HG02623 (cell line): ENCODE results near the gene ZC3H15.
A peak's percentile ranks its signal among the peaks of the same experiment; 100 is the strongest.
"Not testable (repeated sequence)": the region's sequence is repeated elsewhere in the genome, so short reads cannot be mapped to it uniquely, and the experiment has no call there.

ENCODE experiments used
- ATAC-seq: cut with Tn5 transposase; IDR thresholded peaks from one replicate; pipeline ENCODE4 v1.9.1; 2021; ENCODE audit warnings: moderate library complexity; ENCODE audit not compliant: unreplicated experiment

Gene ZC3H15

GRCh38 chr2:186485871-186486650, at the start of gene ZC3H15:
Gene ZC3H15 (plus strand): TSS chr2:186486260. CDS start chr2:186486383, 123 bp downstream.
- peak; percentile 81 for ATAC-seq

- no peak for ATAC-seq
Observed at GRCh38 chr2:186437719-186438118, 48.3 kb upstream of the ZC3H15 start.

- ATAC-seq, result not testable (repeated sequence)
Observed at GRCh38 chr2:186439673-186440095, 46.4 kb upstream of the ZC3H15 start.

- no peak for ATAC-seq
Observed at GRCh38 chr2:186440506-186440905, 45.6 kb upstream of the ZC3H15 start.

GRCh38 chr2:186442885-186443284, 43.2 kb upstream of the ZC3H15 start:
- ATAC-seq, result no peak

- ATAC-seq, result no peak
Observed at GRCh38 chr2:186443851-186444250, 42.2 kb upstream of the ZC3H15 start.

GRCh38 chr2:186445506-186445905, 40.6 kb upstream of the ZC3H15 start:
- ATAC-seq, result no peak

- no peak for ATAC-seq
Observed at GRCh38 chr2:186455613-186456012, 30.4 kb upstream of the ZC3H15 start.

- ATAC-seq, result no peak
Observed at GRCh38 chr2:186456941-186457340, 29.1 kb upstream of the ZC3H15 start.

- ATAC-seq, result no peak
Observed at GRCh38 chr2:186457908-186458307, 28.2 kb upstream of the ZC3H15 start.

GRCh38 chr2:186459009-186459408, 27.1 kb upstream of the ZC3H15 start:
- no peak for ATAC-seq

GRCh38 chr2:186460465-186460864, 25.6 kb upstream of the ZC3H15 start:
- ATAC-seq, result peak; percentile 75

GRCh38 chr2:186466743-186467142, 19.3 kb upstream of the ZC3H15 start:
- no peak for ATAC-seq

- ATAC-seq, result no peak
Observed at GRCh38 chr2:186467421-186467820, 18.6 kb upstream of the ZC3H15 start.

- ATAC-seq, result not testable (repeated sequence)
Observed at GRCh38 chr2:186472722-186473493, 13.2 kb upstream of the ZC3H15 start.

GRCh38 chr2:186474239-186474638, 11.8 kb upstream of the ZC3H15 start:
- not testable (repeated sequence) for ATAC-seq

GRCh38 chr2:186477790-186478189, 8.3 kb upstream of the ZC3H15 start:
- ATAC-seq, result no peak

GRCh38 chr2:186480991-186481390, 5.1 kb upstream of the ZC3H15 start:
- ATAC-seq, result no peak

- ATAC-seq, result no peak
Observed at GRCh38 chr2:186484062-186484735, 1.9 kb upstream of the ZC3H15 start.

- ATAC-seq, result no peak
Observed at GRCh38 chr2:186485576-186485870, 537 bp upstream of the ZC3H15 start.
